ENCODE results near the gene METAP1.

GRCh38 chr4:98951710-98952109, 43.8 kb upstream of the METAP1 start:
- TF ChIP-seq, protein P1, sequence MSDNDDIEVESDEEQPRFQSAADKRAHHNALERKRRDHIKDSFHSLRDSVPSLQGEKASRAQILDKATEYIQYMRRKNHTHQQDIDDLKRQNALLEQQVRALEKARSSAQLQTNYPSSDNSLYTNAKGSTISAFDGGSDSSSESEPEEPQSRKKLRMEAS (IDR thresholded peaks at IDR 0.05): no peak
- no peak for TF ChIP-seq MAFK (IDR thresholded peaks at IDR 0.05; ENCODE audit: partially characterized antibody)
- no peak for TF ChIP-seq BHLHE40 (IDR thresholded peaks at IDR 0.05; ENCODE audit: low read depth, low read length)
- TF ChIP-seq, protein P2, sequence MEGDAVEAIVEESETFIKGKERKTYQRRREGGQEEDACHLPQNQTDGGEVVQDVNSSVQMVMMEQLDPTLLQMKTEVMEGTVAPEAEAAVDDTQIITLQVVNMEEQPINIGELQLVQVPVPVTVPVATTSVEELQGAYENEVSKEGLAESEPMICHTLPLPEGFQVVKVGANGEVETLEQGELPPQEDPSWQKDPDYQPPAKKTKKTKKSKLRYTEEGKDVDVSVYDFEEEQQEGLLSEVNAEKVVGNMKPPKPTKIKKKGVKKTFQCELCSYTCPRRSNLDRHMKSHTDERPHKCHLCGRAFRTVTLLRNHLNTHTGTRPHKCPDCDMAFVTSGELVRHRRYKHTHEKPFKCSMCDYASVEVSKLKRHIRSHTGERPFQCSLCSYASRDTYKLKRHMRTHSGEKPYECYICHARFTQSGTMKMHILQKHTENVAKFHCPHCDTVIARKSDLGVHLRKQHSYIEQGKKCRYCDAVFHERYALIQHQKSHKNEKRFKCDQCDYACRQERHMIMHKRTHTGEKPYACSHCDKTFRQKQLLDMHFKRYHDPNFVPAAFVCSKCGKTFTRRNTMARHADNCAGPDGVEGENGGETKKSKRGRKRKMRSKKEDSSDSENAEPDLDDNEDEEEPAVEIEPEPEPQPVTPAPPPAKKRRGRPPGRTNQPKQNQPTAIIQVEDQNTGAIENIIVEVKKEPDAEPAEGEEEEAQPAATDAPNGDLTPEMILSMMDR (IDR thresholded peaks at IDR 0.05): no peak
- TF ChIP-seq EP300 (IDR thresholded peaks at IDR 0.05): no peak
- TF ChIP-seq ESRRA (IDR thresholded peaks at IDR 0.05; ENCODE audit: borderline replicate concordance, low read length): no peak
- no peak for TF ChIP-seq SREBF2 (IDR thresholded peaks at IDR 0.05)
- TF ChIP-seq, protein P3, sequence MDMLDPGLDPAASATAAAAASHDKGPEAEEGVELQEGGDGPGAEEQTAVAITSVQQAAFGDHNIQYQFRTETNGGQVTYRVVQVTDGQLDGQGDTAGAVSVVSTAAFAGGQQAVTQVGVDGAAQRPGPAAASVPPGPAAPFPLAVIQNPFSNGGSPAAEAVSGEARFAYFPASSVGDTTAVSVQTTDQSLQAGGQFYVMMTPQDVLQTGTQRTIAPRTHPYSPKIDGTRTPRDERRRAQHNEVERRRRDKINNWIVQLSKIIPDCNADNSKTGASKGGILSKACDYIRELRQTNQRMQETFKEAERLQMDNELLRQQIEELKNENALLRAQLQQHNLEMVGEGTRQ (IDR thresholded peaks at IDR 0.05): no peak
- TF ChIP-seq KDM1A (IDR thresholded peaks at IDR 0.05; ENCODE audit: low read depth): no peak

Measured in A549 (cell line).